Amniotic epithelial cell (primary cell): Measurements from ENCODE around the gene PCED1A.
"Not testable (repeated sequence)": the region's sequence is repeated elsewhere in the genome, so short reads cannot be mapped to it uniquely, and the experiment has no call there.

ENCODE experiments used
- DNase-seq: peaks from one replicate; pipeline ENCODE4 v3.0.0-alpha.2; 2010; ENCODE audit warnings: low read depth

PCED1A gene

GRCh38 chr20:2826655-2827054 lies 13.8 kb downstream of the PCED1A start:
- DNase-seq, result no peak

DNA sequence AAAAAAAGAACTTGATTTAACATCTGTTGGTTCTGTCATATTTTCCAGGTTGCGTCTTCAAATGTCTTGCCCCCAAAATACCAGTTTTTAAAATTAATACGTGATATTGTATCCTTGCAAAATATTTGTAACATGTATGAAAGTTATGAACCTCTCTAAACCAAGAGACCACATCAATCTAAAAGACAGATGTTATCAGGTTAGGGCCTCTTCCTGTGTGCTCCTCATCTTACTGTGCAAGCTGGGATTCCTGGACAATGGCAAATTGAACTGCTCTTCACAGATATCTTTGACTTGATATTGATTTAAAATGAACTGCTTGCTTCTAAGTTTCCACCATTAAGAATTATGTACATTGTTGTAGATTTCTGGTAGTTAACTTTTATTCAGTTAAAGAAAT lies 14.7 kb downstream of the PCED1A start:
- DNase-seq, result no peak

DNA sequence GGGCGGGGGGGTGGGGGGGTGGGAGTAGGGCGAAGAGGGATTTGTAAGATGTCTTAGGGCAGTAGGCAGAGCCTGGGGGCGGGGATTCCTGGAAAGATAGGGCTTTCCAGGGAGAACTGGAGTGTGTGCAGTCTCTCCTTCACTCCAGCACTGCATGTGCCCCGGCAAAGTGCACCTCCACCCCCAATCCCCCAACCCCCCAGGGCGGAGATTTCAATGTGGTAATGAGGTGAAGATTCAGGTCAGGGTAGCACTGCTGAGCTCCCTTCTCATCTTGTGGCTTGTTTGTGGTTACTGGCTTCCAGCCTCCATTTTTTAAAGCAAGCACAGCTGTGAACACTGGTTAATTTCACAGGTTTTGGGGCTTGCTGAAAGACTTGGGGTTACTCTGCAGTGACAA lies 18.4 kb downstream of the PCED1A start:
- DNase-seq, result peak; percentile 78

- DNase-seq, result no peak
Observed at GRCh38 chr20:2820896-2821869, 19.3 kb downstream of the PCED1A start.

GRCh38 chr20:2820084-2820895 lies 20.2 kb downstream of the PCED1A start:
- peak; percentile 90 for DNase-seq

DNA sequence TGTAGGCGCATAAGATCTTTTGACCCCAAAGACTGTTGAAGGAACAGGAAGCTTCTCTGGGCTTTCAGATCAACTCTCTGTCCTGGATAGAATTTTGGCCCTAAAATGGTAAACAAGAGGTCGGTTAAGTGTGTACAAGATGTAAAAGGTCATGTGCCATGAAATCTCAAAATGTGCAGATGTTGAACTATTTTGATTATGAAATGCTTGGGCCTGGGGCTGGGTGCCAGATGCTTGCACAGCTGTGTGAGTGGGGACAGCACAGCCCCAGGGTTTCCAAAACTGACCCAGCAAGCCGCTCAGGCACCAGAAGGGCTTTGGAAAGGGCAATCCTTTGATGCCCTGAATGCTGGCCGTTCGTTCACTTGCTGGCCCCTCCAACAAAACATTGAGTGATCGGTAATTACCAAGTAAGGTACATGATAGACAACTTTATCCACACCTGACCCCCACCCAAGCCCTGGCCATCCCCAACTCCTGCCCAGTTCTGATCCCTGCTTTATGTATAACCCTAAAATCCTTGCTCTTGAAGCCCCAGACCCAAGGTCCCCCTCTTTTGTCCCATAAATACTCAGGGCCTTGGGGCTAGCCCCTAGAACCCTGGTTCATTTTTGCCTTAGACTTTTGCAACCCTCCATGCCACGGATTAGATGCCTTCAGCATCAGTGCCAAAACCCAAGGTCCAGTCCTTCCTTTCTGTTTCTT lies 22.4 kb downstream of the PCED1A start:
- no peak for DNase-seq

DNA sequence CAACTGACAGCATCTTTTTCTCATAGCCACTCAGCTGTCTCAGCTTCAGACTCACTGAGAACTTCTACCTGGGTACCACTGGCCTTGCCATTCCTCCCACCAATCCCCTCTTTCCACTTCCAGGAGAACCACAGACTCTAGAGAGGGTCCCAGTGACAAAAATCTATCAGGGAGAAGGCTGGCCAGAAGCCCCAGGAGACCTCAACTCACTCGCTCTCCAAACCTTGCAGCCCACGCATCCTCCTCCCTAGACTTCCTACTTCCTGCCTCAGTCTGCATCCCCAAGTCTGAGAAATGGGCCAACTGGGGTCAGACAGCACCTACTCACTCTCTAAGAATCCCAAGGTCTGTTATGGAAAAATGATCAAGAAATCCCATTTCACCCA lies 23.1 kb downstream of the PCED1A start:
- no peak for DNase-seq

DNA sequence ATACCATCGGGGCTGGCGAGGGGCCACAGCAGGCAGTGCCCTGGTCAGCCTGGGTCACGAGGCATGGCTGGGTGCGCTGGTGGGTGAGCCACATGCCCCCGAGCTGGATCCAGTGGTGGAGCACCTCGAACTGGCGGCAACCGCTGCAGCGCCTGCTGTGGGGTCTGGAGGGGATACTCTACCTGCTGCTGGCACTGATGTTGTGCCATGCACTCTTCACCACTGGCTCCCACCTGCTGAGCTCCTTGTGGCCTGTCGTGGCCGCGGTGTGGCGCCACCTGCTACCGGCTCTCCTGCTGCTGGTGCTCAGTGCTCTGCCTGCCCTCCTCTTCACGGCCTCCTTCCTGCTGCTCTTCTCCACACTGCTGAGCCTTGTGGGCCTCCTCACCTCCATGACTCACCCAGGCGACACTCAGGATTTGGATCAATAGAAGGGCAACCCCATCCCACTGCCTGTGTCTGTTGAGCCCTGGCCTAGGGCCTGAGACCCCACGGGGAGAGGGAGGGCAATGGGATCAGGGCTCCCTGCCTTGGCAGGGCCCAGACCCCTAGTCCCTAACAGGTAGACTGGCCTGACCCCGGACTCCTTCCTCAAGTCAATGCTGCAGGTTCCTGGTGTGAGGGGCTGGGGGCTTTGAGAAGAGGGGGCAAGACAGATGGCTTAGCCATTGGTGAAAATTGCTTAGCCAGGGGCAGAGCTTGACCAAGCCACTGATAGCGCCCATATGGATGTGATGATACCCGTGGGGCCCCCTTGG lies 23.7 kb downstream of the PCED1A start:
- DNase-seq, result no peak

GRCh38 chr20:2816030-2816582 lies 24.3 kb downstream of the PCED1A start, which contains the start of gene TMEM239:
Gene TMEM239 (plus strand): TSS chr20:2816364. CDS start chr20:2816555, 191 bp downstream.
- no peak for DNase-seq

DNA sequence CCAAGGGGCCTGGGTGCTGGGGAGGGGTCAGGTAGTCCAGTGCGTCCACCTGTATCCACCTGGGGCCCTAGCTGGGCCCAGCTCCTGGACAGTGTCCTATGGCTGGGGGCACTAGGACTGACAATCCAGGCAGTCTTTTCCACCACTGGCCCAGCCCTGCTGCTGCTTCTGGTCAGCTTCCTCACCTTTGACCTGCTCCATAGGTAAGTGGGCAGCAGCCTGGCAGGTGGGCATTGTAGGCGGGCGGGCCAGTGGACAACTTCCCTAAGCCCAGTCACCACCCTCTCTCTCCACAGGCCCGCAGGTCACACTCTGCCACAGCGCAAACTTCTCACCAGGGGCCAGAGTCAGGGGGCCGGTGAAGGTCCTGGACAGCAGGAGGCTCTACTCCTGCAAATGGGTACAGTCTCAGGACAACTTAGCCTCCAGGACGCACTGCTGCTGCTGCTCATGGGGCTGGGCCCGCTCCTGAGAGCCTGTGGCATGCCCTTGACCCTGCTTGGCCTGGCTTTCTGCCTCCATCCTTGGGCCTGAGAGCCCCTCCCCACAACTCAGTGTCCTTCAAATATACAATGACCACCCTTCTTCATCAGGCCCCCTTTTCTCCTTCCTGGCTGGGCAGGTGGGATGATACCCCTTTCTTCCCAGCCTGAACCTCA lies 25.1 kb downstream of the PCED1A start:
- DNase-seq, result no peak

DNA sequence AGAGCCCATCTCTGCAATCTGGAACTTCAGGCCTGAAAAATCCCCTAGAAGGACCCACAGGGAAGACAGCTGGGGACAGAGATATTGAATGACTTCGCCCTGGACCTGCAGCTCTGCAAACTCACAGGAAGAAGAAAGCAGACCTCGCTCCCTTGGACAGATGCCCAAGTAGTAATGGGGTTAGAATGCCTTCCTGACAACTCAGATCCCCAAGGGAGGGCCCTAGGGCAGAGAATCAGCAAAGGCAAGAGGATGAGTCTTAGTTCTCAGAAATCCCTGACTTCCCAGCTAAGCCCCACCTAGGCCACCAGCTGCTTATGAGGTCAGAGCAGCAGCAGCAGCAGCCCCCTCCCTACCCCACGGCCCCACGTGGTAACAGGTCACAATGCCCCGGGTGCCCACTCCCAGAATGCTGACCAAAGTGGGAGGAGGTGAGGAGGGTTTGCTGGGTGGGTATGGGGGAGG lies 25.8 kb downstream of the PCED1A start, which contains the start of gene C20orf141:
Gene C20orf141, plus strand, starts transcription at position 401 of the 465 bp plus-strand sequence. CDS start 198 bp downstream, outside the sequence.
- DNase-seq, result peak; percentile 97

- DNase-seq, result no peak
Observed at GRCh38 chr20:2814076-2814475, 26.4 kb downstream of the PCED1A start.

- no peak for DNase-seq
Observed at GRCh38 chr20:2812189-2812588, 28.3 kb downstream of the PCED1A start.

DNA sequence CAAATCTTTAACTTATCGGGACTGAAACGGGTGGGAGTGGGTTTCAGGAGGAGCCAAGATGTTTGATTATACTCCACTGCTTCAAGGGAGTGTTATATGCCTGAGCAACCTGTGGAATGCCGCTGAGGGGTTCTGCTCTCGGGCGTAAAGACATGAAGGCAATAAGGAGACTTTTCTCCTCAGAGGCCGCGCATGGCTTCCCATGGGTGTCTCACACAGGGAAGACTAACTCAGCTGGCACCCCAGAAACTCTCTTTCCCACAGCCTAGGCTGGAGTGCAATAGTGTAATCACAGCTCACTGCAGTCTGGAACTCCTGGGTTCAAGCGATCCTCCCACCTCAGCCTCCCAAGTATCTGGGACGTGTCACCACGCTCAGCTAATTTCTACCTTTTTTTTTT lies 30.8 kb downstream of the PCED1A start:
- no peak for DNase-seq

DNA sequence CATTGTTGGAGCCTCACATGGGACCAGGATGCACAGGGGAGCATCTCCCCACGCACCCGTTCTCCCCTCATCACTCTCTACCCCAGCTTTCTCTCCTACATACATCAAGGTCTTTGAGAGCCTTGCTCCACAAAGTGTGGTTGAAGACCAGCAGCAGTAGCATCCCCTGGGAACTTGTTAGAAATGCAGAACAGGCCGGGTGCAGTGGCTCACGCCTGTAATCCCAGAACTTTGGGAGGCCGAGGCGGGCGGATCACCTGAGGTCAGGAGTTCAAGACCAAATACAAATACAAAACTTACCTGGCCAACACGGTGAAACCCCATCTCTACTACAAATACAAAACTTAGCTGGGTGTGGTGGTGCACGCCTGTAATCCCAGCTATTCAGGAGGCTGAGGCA lies 32.5 kb downstream of the PCED1A start:
- DNase-seq, result not testable (repeated sequence)

GRCh38 chr20:2807019-2807418 lies 33.4 kb downstream of the PCED1A start:
- DNase-seq, result no peak

DNA sequence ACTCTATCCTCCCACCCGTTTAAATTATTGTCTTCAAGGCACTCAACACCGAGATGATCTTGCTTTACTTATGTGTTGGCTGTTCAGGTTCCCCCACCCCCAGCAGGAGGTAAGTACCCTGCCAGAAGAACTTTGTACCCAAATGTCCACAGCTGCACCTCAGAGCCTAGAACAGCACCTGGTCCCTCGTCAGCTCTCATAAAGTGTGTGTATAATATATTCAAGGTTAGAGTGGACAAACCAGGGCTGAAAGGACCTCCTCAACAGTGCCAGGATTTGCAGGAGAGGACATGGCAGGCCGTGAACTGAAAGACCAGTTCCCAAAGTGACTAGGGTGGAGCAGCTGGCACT lies 34.1 kb downstream of the PCED1A start:
- DNase-seq, result no peak

GRCh38 chr20:2805689-2806350 lies 34.6 kb downstream of the PCED1A start:
- no peak for DNase-seq

GRCh38 chr20:2804852-2805688 lies 35.4 kb downstream of the PCED1A start:
- DNase-seq, result peak; percentile 47
